H1 (cell line): ENCODE measurements around the gene ADGRL3. TPM values are rescaled to one million over a fixed set of nuclear protein-coding genes. Genes with fewer than 3 reads are reported as not detected.
"Not testable (repeated sequence)": the region's sequence is repeated elsewhere in the genome, so short reads cannot be mapped to it uniquely, and the experiment has no call there.

Experiments
- CTCF ChIA-PET: fragments of 300-600 bp; sonication (Branson Sonifier 250); formaldehyde crosslinking; loops from one replicate; lab custom pipeline; 2021; ENCODE audit not compliant: partially characterized antibody; lab: Charles Lee
- POLR2A ChIA-PET: fragments of 300-600 bp; sonication (Branson Sonifier 250); formaldehyde crosslinking; loops from one replicate; lab custom pipeline; 2021; ENCODE audit warnings: inconsistent platforms; ENCODE audit not compliant: partially characterized antibody; lab: Charles Lee
- DNase-seq, 2 experiments: peaks; one replicate each; pipeline versions ENCODE4 v3.0.0 to v3.0.0-alpha.2; 2010 to 2022; ENCODE audit warnings: low spot score in 2 of 2, low read depth in 1 of 2, mixed read lengths in 1 of 2
- FAIRE-seq: peaks from 2 replicates; lab custom pipeline; 2011; peaks lifted over from hg19 to GRCh38; lab: Jason Lieb, UNC
- H2AFZ ChIP-seq: 2 replicates; pipeline ENCODE4 v1.8.1; 2012; ENCODE audit warnings: low read length, inconsistent platforms
- H2AK5ac ChIP-seq: 2 replicates; pipeline ENCODE4 v1.6.1; 2013; ENCODE audit warnings: low read depth, low read length
- H2BK120ac ChIP-seq: replicated peaks from 2 replicates; pipeline ENCODE3; 2013; ENCODE audit warnings: low read depth, low read length, inconsistent platforms
- H2BK12ac ChIP-seq: 2 replicates; pipeline ENCODE4 v1.6.1; 2013; ENCODE audit warnings: low read depth, low read length
- H2BK15ac ChIP-seq: 2 replicates; pipeline ENCODE4 v1.6.1; 2013; ENCODE audit warnings: low read length
- H2BK20ac ChIP-seq: 2 replicates; pipeline ENCODE4 v1.6.1; 2013; ENCODE audit warnings: low read length
- H2BK5ac ChIP-seq: 2 replicates; pipeline ENCODE4 v1.6.1; 2013; ENCODE audit warnings: low read depth, low read length
- H3K14ac ChIP-seq: 2 replicates; pipeline ENCODE4 v1.6.1; 2013; ENCODE audit warnings: inconsistent platforms; ENCODE audit not compliant: insufficient read length
- H3K18ac ChIP-seq: 2 replicates; pipeline ENCODE4 v1.6.1; 2013; ENCODE audit warnings: low read length; ENCODE audit errors: extremely low read depth
- H3K23ac ChIP-seq: 2 replicates; pipeline ENCODE4 v1.6.1; 2013; ENCODE audit warnings: inconsistent platforms; ENCODE audit not compliant: insufficient read length
- H3K23me2 ChIP-seq: 2 replicates; pipeline ENCODE4 v1.6.1; 2013; ENCODE audit warnings: low read depth, low read length
- H3K27ac ChIP-seq: 2 replicates; pipeline ENCODE4 v1.6.1; 2011; ENCODE audit warnings: low read depth, low read length, inconsistent platforms
- H3K27me3 ChIP-seq, 4 experiments: replicated peaks in 1 of 4; 1 replicate in 1 of 4; 2 replicates in 3 of 4; pipeline versions ENCODE4 v1.6.1 to v1.8.1; 2011 to 2013; ENCODE audit warnings: low read length in 3 of 4, mild to moderate bottlenecking in 3 of 4, inconsistent platforms in 2 of 4, mixed read lengths in 2 of 4, moderate library complexity in 1 of 4; ENCODE audit not compliant: control insufficient read depth in 3 of 4, insufficient read depth in 3 of 4; ENCODE audit errors: extremely low read depth in 1 of 4
- H3K36me3 ChIP-seq, 4 experiments: 2 replicates each; pipeline versions ENCODE4 v1.6.1 to v1.8.1; 2011 to 2013; ENCODE audit warnings: mild to moderate bottlenecking in 4 of 4, low read length in 3 of 4, moderate library complexity in 2 of 4, control low read depth in 1 of 4, inconsistent platforms in 1 of 4; ENCODE audit not compliant: insufficient read depth in 4 of 4, control insufficient read depth in 2 of 4
- H3K4ac ChIP-seq: replicated peaks from 2 replicates; pipeline ENCODE3; 2013; ENCODE audit warnings: low read length, low read depth, mixed read lengths, inconsistent platforms; ENCODE audit not compliant: insufficient read length
- H3K4me1 ChIP-seq, 4 experiments: replicated peaks in 1 of 4; 1 replicate in 1 of 4; 2 replicates in 3 of 4; pipeline versions ENCODE4 v1.6.1 to v1.8.1; 2011 to 2013; ENCODE audit warnings: low read length in 3 of 4, inconsistent platforms in 2 of 4, mixed read lengths in 1 of 4; ENCODE audit not compliant: insufficient read depth in 4 of 4, control insufficient read depth in 3 of 4
- H3K4me2 ChIP-seq, 2 experiments: 2 replicates each; pipeline versions ENCODE4 v1.6.1 to v1.8.1; 2011 to 2013; ENCODE audit warnings: low read depth in 2 of 2, low read length in 2 of 2, control low read depth in 1 of 2, inconsistent platforms in 1 of 2, mild to moderate bottlenecking in 1 of 2; ENCODE audit not compliant: insufficient read depth in 1 of 2
- H3K4me3 ChIP-seq, 4 experiments: fragments of 200-600, 300-600 bp in 1 of 4; sonication (generic), shearing (Covaris generic), sonication (Bioruptor Twin) in 1 of 4; 2 replicates each; pipeline versions ENCODE4 v1.5.1 to v1.8.1; 2011 to 2016; ENCODE audit warnings: low read length in 4 of 4, low read depth in 3 of 4, control low read depth in 2 of 4, inconsistent platforms in 2 of 4, mild to moderate bottlenecking in 2 of 4, mixed read lengths in 1 of 4, moderate library complexity in 1 of 4; ENCODE audit not compliant: insufficient read depth in 2 of 4; ENCODE audit errors: extremely low read depth in 1 of 4
- H3K56ac ChIP-seq: replicated peaks from 2 replicates; pipeline ENCODE3; 2013; ENCODE audit warnings: low read depth, mild to moderate bottlenecking, mixed read lengths, low read length, inconsistent platforms; ENCODE audit not compliant: insufficient read length
- H3K79me1 ChIP-seq: 2 replicates; pipeline ENCODE4 v1.6.1; 2013; ENCODE audit warnings: low read depth, low read length, control low read depth
- H3K79me2 ChIP-seq, 2 experiments: 2 replicates each; pipeline versions ENCODE4 v1.6.1 to v1.8.1; 2012 to 2013; ENCODE audit warnings: low read length in 2 of 2, mild to moderate bottlenecking in 2 of 2, inconsistent platforms in 1 of 2; ENCODE audit not compliant: insufficient read depth in 2 of 2, control insufficient read depth in 1 of 2
- H3K9ac ChIP-seq, 4 experiments: replicated peaks in 1 of 4; 1 replicate in 1 of 4; 2 replicates in 3 of 4; pipeline versions ENCODE4 v1.6.1 to v1.8.1; 2011 to 2013; ENCODE audit warnings: low read depth in 3 of 4, low read length in 3 of 4, control low read depth in 2 of 4, mild to moderate bottlenecking in 2 of 4, moderate library complexity in 2 of 4, inconsistent platforms in 1 of 4; ENCODE audit errors: extremely low read depth in 1 of 4
- H3K9me3 ChIP-seq, 2 experiments: 2 replicates each; pipeline versions ENCODE4 v1.6.1 to v1.8.1; 2012 to 2013; ENCODE audit warnings: mild to moderate bottlenecking in 2 of 2, moderate library complexity in 2 of 2, control low read depth in 1 of 2, inconsistent platforms in 1 of 2, low read depth in 1 of 2, low read length in 1 of 2, mixed read lengths in 1 of 2; ENCODE audit not compliant: insufficient read depth in 2 of 2
- H4K20me1 ChIP-seq, 2 experiments: replicated peaks in 1 of 2; 2 replicates each; pipeline versions ENCODE3 to v1.8.1; 2011 to 2013; ENCODE audit warnings: inconsistent platforms in 2 of 2, low read length in 2 of 2, mild to moderate bottlenecking in 1 of 2; ENCODE audit not compliant: insufficient read depth in 2 of 2, control insufficient read depth in 1 of 2
- H4K5ac ChIP-seq: 2 replicates; pipeline ENCODE4 v1.6.1; 2013; ENCODE audit warnings: low read length, low read depth, mixed read lengths, inconsistent platforms; ENCODE audit not compliant: insufficient read length
- H4K8ac ChIP-seq: 2 replicates; pipeline ENCODE4 v1.8.0; 2013; ENCODE audit warnings: mild to moderate bottlenecking, moderate library complexity, low read length, inconsistent platforms; ENCODE audit not compliant: insufficient read depth; ENCODE audit errors: extremely low read depth
- H4K91ac ChIP-seq: replicated peaks from 2 replicates; pipeline ENCODE3; 2013; ENCODE audit warnings: low read length, mixed read lengths, inconsistent platforms; ENCODE audit not compliant: insufficient read length
- polyA plus RNA-seq, 7 experiments: library from polyadenylated mRNA; depleted of rRNA in 3 of 7; stranded (reverse) in 5 of 7; unstranded in 2 of 7; fragments of >200 nt in 5 of 7; fragments of 200-250 nt in 2 of 7; gene quantifications; 1 replicate in 5 of 7; 2 replicates in 1 of 7; 4 replicates in 1 of 7; pipeline versions ENCODE4 v1.2.1 to v1.2.3, GENCODE V29; 2011 to 2013; ENCODE audit warnings: missing spikeins in 2 of 7, mixed read lengths in 2 of 7
- total RNA-seq: library from RNA; stranded (reverse); fragmentation: NEBNext Ultra II Directional; extraction: Animal tissue kit (Norgen Biotek cat#: 25700); gene quantifications from 2 replicates; pipeline ENCODE4 v1.2.1, GENCODE V29; 2021

ADGRL3 gene
- total and polyA plus RNA-seq, 2 of the 8 experiments (the other 6 are each of a cell fraction or from before 2014, with no cell fraction given), result 6.6 to 13.0 TPM

DNA sequence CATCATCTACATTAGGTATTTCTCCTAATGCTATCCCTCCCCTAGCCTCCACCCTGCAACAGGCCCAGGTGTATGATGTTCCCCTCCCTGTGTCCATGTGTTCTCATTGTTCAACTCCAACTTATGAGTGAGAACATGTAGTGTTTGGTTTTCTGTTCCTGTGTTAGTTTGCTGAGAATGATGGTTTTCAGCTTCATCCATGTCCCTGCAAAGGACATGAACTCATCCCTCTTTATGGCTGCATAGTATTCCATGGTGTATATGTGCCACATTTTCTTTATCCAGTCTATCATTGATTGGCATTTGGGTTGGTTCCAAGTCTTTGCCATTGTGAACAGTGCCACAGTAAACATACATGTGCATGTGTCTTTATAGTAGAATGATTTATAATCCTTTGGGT lies 7.0 kb downstream of the ADGRL3 start:
- H3K18ac ChIP-seq, FAIRE-seq, H2AFZ ChIP-seq, H3K4ac ChIP-seq, DNase-seq, H3K79me1 ChIP-seq, H2BK15ac ChIP-seq, H3K23ac ChIP-seq, H3K56ac ChIP-seq, H3K9me3 ChIP-seq, H4K8ac ChIP-seq, H2BK5ac ChIP-seq, H3K4me3 ChIP-seq, CTCF ChIA-PET, H3K36me3 ChIP-seq, H4K5ac ChIP-seq, H2AK5ac ChIP-seq, H4K20me1 ChIP-seq, H3K9ac ChIP-seq, H3K14ac ChIP-seq, H4K91ac ChIP-seq, H3K27ac ChIP-seq, H3K4me2 ChIP-seq, H3K23me2 ChIP-seq, H2BK120ac ChIP-seq, POLR2A ChIA-PET, H2BK20ac ChIP-seq, H2BK12ac ChIP-seq: not testable (repeated sequence)
- Histone ChIP-seq H3K79me2 (peaks cover 0 to 85% of the 10 kb centered on the region in 2 experiments; a peak in 2 of 4 replicates), H3K27me3 (peaks cover 0 to 14% (median 13%) of the 10 kb centered on the region in 4 experiments; a peak in 5 of 7 replicates), H3K4me1 (peaks cover 0 to 11% (median 5%) of the 10 kb centered on the region in 4 experiments; a peak in 3 of 7 replicates)
